HEK293 (cell line): ENCODE data around the gene CRY1.

Experiments
- BCL11A ChIP-seq: fragments of 450-650 bp; formaldehyde crosslinking; IDR thresholded peaks from 2 replicates; pipeline ENCODE4 v1.5.1; 2016; ENCODE audit warnings: low read depth, missing biosample characterization, missing genetic modification characterization
- CTCF ChIP-seq: fragments of 450-650 bp; formaldehyde crosslinking; IDR thresholded peaks from 2 replicates; pipeline ENCODE4 v1.5.1; 2016; ENCODE audit warnings: missing biosample characterization, missing genetic modification characterization
- MEIS1 ChIP-seq: sonication (generic); formaldehyde crosslinking; IDR thresholded peaks from 2 replicates; pipeline ENCODE4 v1.8.1; 2022; ENCODE audit warnings: missing genetic modification reagents, mild to moderate bottlenecking, borderline replicate concordance
- PRDM1 ChIP-seq: fragments of 450-650 bp; formaldehyde crosslinking; IDR thresholded peaks from 2 replicates; pipeline ENCODE4; 2016; ENCODE audit warnings: missing biosample characterization, missing genetic modification characterization
- PRDM10 ChIP-seq: fragments of 450-650 bp; formaldehyde crosslinking; IDR thresholded peaks from 2 replicates; pipeline ENCODE4 v1.5.1; 2016; ENCODE audit warnings: missing biosample characterization, missing genetic modification characterization
- ZBTB11 ChIP-seq: fragments of 450-650 bp; formaldehyde crosslinking; conservative IDR thresholded peaks from 2 replicates; pipeline ENCODE4 v1.5.1; 2016; ENCODE audit warnings: low read depth, missing biosample characterization, missing genetic modification characterization
- ZNF138 ChIP-seq: fragments of 450-650 bp; formaldehyde crosslinking; IDR thresholded peaks from 2 replicates; pipeline ENCODE4 v1.5.1; 2016; ENCODE audit warnings: missing biosample characterization, missing genetic modification characterization, borderline replicate concordance
- ZNF324 ChIP-seq: fragments of 450-650 bp; formaldehyde crosslinking; IDR thresholded peaks from 2 replicates; pipeline ENCODE4 v1.5.1; 2016; ENCODE audit warnings: missing biosample characterization, missing genetic modification characterization
- ZNF362 ChIP-seq: fragments of 450-650 bp; formaldehyde crosslinking; IDR thresholded peaks from 2 replicates; pipeline ENCODE4 v1.5.1; 2016; ENCODE audit warnings: missing biosample characterization, missing genetic modification characterization
- ZNF561 ChIP-seq: fragments of 450-650 bp; IDR thresholded peaks from 2 replicates; pipeline ENCODE4 v1.5.1; 2018; ENCODE audit warnings: missing biosample characterization, missing genetic modification characterization, borderline replicate concordance
- ZXDB ChIP-seq: fragments of 450-650 bp; formaldehyde crosslinking; IDR thresholded peaks from 2 replicates; pipeline ENCODE4 v1.5.1; 2016; ENCODE audit warnings: missing biosample characterization, missing genetic modification characterization

GRCh38 chr12:107111314-107111713, 18.0 kb upstream of the CRY1 start:
- TF ChIP-seq ZNF561 (tag by site-specific recombination) (no peak), MEIS1 (CRISPR knock-in tag) (no peak), ZBTB11 (tag by site-specific recombination) (no peak), CTCF (no peak), ZNF324 (tag by site-specific recombination) (no peak), ZXDB (tag by site-specific recombination) (no peak), PRDM1 (no peak), ZNF362 (tag by site-specific recombination) (no peak), PRDM10 (tag by site-specific recombination) (no peak), ZNF138 (tag by site-specific recombination) (no peak), BCL11A (no peak)
